ENCODE results near the gene ZNF681. TPM values are rescaled to one million over a fixed set of nuclear protein-coding genes. Genes with fewer than 3 reads are reported as not detected.

Gene ZNF681
- 1.0 and 1.8 TPM in 2 replicates for total RNA-seq

GRCh38 chr19:23758187-23759074 is at the start of gene ZNF681:
ZNF681 (minus strand) TSS chr19:23758891; CDS start chr19:23758749, 142 bp downstream.

Other genes with a start within 250 kb of the ZNF681 start
- gene ZNF675, start 71.7 kb downstream of the ZNF681 start, total RNA-seq, result 4.2 and 4.7 TPM in 2 replicates
- 2.2 and 4.3 TPM in 2 replicates for gene ZNF726, start 156.0 kb upstream of the ZNF681 start, total RNA-seq

Data from epithelial cell of alveolus of lung (primary cell).